GM21528 (cell line): ENCODE data around the gene GLB1L3.
"Not testable (repeated sequence)": the region's sequence is repeated elsewhere in the genome, so short reads cannot be mapped to it uniquely, and the experiment has no call there.

Experiments used
- ATAC-seq: cut with Tn5 transposase; IDR thresholded peaks from one replicate; pipeline ENCODE4 v1.9.1; 2021; ENCODE audit warnings: mild to moderate bottlenecking, moderate library complexity; ENCODE audit not compliant: unreplicated experiment, low FRiP score

GLB1L3 gene

GRCh38 chr11:134341805-134342571 is 65.8 kb downstream of the GLB1L3 start:
- ATAC-seq, result no peak

GRCh38 chr11:134342572-134343340 is 66.6 kb downstream of the GLB1L3 start:
- ATAC-seq, result no peak

DNA sequence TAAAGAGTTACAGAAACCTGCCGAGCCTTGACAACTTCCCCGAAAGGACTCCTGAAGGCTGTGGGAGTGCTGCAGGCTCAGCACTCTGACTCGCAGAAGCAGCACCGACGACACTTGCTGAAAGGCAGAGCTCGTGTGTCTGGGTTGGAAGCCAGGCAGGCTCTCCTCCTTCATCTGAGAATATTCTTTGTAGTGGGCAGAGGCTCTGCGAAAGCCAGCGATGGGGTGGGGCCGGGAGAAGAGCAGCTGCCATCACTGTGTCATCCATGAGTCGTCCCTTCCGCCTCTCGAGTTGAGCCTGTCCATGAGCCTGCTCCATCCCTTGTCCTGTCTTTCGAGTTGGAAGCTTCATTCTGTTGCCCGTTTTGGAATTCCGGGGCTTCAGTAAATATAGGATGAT is 67.5 kb downstream of the GLB1L3 start:
- ATAC-seq, result no peak

GRCh38 chr11:134344497-134345236 is 68.5 kb downstream of the GLB1L3 start:
- ATAC-seq, result not testable (repeated sequence)

GRCh38 chr11:134345237-134345550 is 69.0 kb downstream of the GLB1L3 start:
- no peak for ATAC-seq

GRCh38 chr11:134346101-134346975 is 70.2 kb downstream of the GLB1L3 start:
- no peak for ATAC-seq

DNA sequence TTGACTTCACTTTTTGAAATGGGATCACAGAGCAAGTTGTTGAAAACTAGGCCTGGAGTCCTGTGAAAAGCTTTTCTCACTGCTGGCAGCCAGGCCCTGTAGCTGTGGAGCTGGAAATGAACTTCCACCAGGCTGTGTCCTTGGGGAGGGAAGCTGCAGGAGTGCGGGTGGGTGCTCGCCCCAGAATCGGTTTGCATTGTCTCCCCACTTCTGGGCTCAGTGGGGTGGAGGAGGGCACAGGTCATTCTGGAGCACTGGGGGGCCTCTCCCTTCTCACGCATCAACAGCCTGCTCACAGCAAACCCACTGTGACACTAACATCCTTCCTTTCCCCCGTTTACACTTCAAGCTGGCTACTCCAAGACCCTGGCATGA is 70.8 kb downstream of the GLB1L3 start:
- no peak for ATAC-seq

DNA sequence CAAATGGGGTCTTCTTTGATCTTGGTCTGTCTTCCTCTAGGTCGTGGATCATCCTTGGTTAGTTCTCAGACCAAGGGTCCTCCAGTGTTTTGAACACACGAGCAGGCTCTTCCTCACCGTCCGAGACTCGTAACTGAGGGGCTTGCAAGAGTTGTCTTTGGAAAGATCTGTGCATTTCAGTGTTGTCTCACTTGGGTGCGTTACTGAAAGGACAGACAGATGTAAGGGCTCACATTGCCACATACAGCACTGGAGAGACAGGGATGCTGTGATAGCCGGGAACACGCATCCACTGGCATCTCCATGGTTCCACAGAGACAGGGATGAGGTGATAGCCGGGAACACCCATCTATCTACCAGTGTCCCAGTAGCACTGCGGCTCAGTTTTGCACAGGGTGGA is 71.3 kb downstream of the GLB1L3 start:
- no peak for ATAC-seq

DNA sequence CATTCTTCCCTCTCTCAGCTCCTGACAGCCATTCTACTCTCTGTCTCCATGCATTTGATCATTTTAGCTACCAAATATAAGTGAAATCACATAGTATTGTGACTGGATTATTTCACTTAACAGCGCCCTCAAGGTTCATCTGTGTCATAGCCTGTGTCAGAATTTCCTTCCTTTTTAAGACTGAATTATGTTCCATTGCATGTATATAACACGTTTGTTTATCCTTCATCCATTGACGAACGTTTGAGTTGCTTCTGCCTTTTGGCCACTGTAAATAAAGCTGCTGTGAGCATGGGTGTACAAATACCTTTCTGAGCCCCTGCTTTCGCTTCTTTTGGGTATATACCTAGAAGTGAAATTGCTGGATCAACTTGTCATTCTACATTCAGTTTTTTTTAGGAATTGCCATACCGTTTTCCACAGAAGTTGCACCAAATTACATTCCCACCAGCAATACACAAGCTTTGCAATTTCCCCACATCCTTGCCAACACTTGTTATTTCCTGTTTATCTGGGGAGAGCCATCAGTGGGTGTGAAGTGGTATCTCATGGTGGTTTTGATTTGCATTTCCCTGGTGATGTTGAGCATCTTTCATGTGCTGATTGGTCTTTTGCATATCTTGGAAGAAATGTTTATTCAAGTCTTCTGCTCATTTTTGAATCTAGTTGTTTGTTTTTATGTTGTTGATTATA is 73.1 kb downstream of the GLB1L3 start:
- no peak for ATAC-seq

GRCh38 chr11:134349802-134350355 is 73.7 kb downstream of the GLB1L3 start:
- no peak for ATAC-seq

DNA sequence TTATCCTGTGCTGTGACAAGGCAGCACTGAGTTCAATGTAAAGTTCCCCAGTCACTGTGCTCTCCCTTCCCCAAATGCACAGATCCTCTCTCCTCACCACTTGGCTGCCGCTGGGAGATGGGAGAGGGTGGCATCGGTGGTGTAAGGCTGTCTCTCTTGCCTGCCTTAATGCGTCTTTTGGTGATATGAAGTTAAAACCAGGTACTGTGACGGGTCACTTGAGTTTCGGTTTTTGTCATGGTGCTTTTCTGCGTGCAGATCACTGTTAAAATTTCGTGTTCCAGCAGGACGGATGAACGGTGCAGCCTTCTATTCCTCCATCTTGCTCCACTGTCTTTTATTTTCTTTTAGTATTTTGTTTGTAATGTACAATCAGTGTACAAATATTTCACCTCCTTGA is 74.2 kb downstream of the GLB1L3 start:
- ATAC-seq, result no peak

- no peak for ATAC-seq
Measured at GRCh38 chr11:134352111-134352510, 75.9 kb downstream of the GLB1L3 start.

- ATAC-seq, result no peak
Measured at GRCh38 chr11:134355136-134355535, 79.0 kb downstream of the GLB1L3 start.

- no peak for ATAC-seq
Measured at GRCh38 chr11:134355656-134356055, 79.5 kb downstream of the GLB1L3 start.

- ATAC-seq, result no peak
Measured at GRCh38 chr11:134356656-134357544, 80.7 kb downstream of the GLB1L3 start.

- ATAC-seq, result no peak
Measured at GRCh38 chr11:134357545-134357839, 81.3 kb downstream of the GLB1L3 start.

DNA sequence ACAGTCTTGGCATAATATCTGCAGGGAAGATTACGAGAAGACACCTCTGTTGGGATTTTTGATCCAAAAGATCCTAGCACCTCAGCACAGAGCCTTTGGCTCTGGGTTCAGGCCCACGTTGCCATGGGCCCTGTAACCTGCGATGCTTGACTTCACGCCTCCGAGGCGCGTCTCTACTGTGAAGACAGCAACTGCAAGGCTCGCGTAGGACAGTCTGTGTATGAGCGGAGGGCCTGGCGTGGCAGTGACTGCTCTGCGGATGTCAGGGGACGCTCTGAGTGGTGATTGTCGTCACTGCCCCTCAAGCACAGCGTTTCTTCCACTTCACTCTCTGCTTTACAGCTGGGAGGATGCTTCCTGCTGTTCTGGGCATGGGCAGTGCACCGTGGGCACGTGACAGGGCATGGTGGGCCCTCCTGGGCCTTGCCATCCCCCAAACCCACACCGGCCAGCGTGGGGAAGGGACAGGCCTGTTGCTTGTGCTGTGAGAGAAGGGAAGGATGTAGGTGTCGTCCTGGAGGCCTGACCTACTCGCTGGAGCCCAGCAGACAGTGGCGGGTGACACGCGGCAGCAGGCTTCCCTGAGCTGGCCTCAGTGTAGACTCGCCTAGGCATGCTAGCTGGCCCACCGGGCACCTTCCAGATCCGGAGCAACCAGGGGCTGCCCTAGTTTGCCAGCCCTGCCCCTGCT is 82.1 kb downstream of the GLB1L3 start:
- no peak for ATAC-seq

DNA sequence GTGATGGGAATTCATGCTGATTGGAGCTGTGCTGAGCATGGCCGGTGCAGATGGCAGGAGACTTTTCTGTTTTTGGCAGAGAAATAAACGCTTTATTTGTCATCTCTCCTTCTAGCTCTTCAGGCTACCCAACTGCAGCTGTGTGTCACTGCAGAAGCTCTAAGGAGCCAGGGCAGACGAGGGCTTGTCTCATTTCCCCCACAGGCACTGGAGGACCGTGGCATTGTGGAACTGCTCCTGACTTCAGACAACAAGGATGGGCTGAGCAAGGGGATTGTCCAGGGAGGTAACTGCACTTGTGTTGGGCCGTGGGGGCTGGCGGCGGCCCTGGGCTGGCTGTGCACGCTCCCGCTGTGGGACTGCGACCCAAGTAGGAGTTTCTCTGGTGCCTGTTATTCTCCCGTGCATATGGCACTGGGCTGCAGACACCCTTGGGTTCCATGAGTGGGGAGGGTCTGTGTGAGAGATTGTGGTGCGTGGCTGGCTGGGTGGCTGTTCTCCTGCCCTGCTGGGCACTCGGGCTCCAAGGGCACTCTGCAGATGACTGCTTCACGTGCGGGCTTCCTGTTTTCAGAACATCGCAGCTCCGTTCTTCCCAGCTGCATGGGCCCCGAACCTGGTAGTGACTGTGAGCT is 82.8 kb downstream of the GLB1L3 start:
- no peak for ATAC-seq
